ENCODE results near the gene FNDC3B.
"Not testable (repeated sequence)": the region's sequence is repeated elsewhere in the genome, so short reads cannot be mapped to it uniquely, and the experiment has no call there.

Gene FNDC3B

DNA sequence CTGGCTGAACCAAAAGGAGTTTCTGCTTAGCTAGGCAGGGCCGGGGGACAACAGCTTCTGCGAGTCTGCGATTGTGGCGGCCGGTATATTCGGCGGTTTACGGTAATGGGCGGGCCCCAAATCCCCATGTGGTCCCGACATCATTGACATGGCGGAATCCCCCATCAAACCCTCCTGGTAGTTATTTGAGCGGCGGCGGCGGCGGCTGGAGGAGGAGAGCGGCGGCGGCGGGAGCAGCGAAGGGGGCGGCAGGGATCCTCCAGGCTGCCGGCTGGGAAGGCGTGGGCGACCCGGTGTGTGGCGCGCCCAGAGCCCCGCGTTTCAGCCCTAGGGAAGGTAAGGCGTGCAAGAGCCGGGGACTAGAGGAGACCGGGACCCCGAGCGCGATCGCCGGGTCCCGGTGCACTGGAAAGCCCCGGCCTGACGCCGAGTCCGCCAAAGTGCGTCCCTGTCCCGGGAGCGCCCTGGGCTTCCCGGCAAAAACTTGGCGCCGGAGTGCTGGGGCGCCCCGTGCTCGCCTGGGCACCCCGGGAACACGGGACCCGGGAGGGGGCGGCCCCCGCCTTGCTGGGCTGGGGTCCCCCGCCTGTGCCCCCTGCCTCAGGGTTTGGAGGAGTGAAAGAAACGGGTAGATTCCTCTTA, at the start of gene FNDC3B:
Gene FNDC3B, plus strand, starts transcription at position 143 of the 642 bp plus-strand sequence. CDS start 72,902 bp downstream, outside the sequence.
- peak; percentile 96 for DNase-seq

DNA sequence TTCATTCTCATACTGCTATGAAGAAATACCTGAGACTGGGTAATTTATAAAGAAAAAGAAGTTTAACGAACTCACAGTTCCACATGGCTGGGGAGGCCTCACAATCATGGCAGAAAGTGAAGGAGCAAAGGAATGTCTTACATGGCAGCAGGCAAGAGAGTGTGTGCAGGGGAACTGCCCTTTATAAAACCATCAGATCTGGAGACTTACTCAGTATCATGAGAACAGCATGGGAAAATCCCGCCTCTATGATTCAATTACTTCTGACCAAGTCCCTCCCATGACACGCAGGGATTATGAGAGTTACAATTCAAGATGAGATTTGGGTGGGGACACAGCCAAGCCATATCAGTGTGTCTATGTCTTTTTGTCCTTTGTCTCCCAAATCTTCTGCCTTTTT, 49.1 kb upstream of the FNDC3B start:
- not testable (repeated sequence) for DNase-seq

DNA sequence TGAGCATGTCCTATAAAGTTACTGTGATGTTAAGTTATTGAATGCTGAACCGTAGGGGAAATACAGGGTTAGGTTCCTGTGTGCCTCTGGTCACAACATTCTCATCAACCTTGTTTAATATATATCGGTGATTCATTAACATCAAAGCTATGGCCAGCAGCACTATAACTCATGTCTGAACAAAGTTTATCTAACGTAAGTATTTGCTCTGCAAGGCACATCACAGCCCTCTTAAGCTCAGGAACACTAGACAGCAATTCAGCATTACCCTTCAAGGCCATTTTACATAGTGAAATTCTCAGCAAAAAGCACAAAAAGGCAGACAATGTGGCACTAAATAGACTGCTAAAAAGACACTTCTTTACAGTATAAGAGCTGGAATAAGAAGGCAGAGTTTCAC, 48.2 kb upstream of the FNDC3B start:
- DNase-seq: no peak

DNA sequence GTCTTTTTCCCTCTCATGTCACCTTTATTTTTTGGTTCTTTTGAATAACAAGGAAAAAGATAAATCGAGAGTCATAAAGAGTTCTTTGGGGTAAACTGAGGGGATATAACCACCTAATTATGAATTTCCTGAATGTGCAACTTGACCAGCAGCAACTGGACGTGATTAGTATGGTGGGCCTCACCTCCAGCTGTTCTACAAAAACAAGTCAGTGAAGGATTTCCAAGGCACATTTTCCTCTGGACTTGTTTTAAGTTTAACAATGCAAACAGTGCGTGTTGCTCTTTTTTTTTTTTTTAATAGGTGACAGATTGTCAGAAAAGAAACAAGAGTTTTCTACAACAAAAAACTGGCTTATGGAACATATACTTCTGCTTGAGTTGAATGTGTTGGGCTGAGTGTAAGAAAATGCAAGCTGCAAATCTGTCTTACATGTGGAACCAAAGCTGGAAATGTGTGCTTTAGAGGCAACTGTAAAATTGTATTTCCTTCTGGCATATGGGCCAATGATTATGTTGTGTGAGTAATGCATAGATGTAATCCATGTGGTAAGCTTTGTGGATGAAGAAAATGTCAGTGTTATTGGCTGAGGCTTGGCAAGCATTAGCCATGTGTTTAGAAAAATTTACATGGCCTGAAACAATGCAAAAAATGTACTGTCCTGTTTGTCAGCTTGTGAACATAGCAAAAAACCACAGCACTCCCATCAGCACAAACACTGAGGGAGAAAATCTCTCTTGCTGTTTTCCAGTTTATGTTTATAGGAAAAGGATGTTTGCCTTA, 44.5 kb upstream of the FNDC3B start:
- DNase-seq: no peak

DNA sequence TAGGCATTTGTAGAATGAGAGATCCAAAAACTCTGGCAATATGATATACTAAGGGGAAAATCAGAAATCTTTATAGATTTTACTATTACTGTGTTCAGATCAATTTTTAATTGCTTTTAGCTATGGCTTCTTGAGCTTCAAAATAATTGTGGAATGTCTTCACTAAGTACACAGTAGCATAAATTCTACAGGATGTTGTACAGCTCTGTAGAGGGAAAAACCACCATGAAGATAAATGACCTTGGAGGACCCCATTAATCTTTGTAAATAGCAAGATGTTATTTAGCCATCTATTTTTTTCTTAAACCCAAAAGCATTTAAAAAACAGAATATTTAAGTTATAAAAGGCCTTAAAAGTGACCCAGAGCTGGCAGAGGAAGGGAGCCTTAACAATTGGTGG, 43.9 kb upstream of the FNDC3B start:
- no peak for DNase-seq

DNA sequence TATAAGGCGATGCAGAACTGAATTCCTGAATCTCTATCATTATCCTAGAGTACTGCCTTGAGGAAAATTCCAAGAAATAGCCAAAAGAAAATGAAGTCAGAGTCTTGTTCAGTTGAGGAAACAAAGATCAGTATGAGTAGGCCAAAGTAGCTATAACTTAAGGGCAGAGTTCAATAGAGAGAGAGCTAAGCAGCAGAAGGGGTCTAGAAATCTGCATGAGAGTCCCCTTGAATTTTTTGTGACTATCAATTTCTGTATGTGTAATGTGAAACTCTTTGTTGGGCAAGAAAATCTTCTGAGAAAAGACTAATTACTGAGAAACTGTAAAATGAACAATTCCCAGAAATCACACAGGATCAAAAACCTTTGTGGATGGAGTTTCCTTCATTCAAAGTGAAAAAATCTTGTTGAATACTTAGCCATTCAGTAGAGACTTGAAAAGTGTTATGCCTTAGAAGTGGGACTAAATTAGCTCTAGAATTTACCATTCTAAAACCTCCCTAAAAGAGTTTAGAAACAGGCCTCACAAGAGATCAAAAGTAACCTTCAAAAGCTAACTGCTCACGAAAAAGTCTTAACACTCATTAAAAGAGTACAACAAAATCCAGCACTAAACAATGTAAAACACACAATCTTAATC, 43.1 kb upstream of the FNDC3B start:
- no peak for DNase-seq

DNA sequence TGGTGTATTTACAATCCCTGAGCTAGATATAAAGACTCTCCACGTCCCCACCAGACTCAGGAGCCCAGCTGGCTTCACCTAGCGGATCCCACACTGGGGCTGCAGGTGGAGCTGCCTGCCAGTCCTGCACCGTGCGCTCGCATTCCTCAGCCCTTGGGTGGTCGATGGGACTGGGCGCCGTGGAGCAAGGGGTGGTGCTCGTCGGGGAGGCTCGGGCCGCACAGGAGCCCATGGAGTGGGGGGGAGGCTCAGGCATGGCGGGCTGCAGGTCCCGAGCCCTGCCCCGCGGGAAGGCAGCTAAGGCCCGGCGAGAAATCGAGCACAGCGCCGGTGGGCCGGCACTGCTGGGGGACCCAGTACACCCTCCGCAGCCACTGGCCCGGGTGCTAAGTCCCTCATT, 40.6 kb upstream of the FNDC3B start:
- not testable (repeated sequence) for DNase-seq

DNA sequence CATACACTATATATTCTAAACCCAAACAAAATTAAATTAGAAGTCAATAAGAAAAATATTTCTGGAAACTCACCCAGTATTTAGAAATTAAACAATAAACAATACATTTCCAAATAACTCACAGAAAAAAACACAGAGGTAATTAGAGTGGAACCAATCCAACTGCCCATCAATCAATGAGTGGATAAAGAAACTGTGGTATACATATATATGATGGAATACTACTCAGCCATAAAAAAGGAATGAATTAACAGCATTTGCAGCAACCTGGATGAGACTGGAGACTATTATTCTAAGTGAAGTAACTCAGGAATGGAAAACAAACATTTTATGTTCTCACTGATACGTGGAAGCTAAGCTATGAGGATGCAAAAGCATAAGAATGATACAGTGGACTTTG, 37.8 kb upstream of the FNDC3B start:
- DNase-seq: not testable (repeated sequence)

DNA sequence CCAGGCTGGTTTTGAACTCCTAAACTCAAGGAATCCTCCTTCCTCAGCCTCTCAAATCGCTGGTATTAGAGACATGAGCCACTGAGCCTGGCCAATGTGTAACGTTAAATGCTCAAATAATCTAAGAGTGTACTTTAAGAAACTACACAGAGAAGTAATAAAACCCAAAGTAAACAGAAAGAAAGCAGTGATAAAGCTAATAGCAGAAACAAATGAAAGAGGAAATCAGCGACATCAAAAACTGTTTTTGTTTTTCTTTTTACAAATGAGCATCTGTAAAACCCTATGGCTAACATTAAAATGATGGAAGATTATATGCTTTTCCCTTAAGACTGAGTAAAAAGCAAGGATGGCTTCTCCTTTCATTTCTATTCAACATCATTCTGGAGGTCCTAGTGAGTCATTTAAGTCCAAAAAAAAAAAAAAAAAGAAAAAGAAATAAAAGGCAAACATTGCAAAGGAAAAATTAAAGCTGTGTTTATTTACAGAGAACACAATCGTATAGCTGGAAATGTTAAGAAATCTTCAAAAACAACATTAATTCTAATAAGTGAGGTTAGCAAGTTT, 36.8 kb upstream of the FNDC3B start:
- no peak for DNase-seq

DNA sequence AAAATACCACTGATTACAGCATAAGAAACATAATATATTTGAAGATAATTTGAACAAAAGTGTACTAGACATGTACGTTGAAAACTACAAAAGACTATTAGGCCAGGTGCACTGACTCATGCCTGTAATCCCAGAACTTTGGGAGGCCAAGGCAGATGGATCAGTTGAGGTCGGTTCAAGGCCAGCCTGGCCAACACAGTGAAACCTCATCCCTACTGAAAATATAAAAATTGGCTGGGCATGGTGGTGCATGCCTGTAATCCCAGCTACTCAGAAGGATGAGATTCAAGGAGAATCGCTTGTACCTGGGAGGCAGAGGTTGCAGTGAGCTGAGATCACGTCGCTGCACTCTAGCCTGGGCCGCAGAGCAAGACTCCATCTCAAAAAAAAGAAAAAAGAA, 36.2 kb upstream of the FNDC3B start:
- no peak for DNase-seq

DNA sequence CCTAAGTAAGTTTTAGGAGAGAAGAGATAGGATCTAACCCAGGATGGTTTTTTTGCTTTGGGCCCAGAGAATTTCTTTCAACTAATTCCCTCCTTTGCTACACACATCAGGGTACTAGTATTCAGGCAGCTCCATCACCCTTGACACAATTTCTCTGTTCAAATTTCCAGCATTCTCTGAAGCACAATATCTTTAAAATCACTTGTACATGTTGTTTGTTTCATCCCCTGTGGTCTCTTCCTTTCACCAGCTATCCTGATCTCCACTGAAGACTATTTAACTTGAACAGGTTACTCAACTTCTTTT, 32.4 kb upstream of the FNDC3B start:
- no peak for DNase-seq

DNA sequence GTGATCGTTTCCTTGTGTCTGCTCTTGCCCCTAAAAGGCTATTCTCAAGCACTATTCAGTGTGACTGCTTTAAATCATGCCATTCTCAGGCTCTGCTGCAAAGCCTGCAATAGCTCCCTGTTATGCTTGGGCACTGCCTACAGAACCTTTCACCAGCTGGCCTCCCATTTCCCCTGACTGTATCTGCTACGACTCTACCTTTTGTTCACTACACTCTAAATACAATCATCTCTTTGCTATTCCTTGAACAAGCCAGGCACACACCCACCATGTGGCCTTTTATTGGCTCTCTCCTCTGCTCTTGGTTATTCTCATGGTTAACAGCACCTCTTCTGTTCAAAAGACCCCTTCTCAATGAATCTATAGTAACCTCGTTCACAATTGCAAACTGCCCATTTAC, 29.6 kb upstream of the FNDC3B start:
- no peak for DNase-seq

DNA sequence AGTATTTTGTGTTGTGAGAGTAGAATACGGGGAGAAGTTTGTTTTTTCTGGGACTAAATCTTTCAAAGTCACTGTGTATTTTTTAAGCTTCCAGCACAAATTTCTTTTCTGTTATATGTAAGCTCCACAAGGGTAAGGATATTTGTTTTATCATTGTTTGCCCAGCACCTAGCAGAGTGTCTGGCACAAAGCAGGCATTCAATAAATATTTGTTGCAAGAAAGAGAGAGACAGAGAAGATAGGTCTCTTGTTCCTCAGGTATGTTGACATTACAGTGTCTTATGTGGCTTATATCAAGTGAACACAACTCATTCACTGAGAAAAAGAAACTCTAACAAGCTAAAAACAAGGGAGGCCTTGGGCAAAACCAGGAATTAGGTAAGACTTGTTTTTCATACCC, 26.6 kb upstream of the FNDC3B start:
- DNase-seq: no peak

DNA sequence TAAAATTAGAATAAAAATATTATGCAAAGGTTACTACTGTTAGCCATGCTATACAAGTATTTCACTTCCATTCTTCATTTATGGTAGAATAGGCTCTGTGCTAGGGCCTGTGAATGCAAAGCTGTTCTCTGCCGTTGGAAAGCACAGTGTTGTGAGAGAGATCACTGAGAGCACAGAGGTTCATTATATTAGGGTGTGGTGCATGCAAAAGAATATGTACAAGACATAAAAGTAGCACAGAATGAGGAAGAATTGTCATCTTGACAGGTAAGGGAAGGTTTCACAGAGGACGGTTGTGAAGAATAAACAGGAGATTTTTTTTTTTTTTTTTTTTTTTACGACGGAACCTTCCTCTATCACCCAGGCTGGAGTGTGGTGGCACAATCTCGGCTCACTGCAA, 25.2 kb upstream of the FNDC3B start:
- DNase-seq: no peak

DNA sequence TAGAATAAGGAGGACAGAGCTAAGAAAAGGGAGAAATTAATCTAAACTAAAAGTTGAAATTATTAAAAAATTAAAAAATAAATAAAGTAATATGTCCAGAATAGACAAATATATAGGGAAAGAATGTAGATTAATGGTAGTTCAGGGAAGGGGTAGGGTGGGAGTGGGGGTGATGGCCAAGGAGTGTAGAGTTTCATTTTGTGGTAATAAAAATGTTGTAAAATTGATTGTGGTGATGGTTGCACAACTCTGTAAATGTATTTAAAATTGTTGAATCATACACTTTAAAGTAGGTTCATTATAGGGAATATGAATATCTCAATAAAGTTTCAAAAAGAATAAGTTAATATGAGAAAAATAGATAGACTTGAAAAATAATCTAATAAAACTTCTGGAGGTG, 21.0 kb upstream of the FNDC3B start:
- no peak for DNase-seq

DNA sequence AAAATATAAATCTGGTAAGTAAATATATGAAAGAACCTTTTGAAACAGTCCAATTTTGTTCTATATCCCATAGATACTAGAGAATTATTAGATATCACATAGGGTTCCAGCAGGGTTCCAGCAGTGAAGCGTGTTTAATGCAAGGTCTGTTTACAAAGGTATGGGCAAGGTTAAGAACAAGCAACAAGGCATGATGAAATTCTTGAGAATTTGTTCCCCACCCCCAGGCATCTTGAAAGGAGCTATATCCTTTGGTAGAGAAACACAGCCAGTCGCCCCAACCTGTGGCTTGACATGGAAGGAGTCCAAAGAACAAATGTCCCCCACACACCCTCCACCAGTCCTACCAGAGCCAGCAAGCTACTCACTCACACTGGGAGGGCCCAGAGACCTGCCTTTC, 18.6 kb upstream of the FNDC3B start:
- DNase-seq: no peak

DNA sequence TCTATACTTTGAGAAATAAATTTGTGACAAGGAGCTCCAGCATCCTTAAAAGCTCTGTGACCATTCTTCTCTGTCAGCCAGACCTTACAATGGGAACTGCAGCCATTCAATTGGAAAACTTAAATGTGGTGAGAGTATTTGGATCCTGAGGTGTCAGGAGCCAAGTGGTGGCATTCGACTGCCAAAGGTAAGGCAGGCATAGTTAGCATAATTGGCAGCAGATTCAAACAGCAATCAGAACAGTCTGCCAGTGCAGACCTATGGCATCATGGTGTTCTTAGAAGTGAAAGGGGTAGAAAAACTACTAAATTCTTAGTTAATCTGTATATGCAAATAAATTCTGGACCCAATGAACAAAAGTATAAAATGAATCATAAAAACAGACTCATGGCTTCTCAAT, 18.2 kb upstream of the FNDC3B start:
- DNase-seq: no peak

DNA sequence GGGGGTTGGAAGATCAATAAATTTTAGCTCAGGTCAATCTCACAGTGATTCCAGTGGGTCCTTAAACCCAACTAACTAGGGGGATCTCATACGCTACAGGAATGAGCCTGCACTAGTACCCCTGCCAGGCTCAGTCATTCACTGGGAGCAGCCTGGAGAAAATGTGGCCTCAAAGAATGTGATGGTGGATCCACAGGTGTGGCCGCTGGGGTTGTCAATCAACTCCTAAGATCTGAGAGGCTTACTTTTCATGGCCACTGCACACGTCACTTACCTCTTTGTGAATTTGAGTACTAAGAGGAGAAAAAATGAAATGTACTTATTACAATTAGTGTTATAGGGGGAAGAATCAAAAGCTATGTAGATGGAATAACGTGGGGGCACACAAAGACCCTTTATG, 17.5 kb upstream of the FNDC3B start:
- no peak for DNase-seq

DNA sequence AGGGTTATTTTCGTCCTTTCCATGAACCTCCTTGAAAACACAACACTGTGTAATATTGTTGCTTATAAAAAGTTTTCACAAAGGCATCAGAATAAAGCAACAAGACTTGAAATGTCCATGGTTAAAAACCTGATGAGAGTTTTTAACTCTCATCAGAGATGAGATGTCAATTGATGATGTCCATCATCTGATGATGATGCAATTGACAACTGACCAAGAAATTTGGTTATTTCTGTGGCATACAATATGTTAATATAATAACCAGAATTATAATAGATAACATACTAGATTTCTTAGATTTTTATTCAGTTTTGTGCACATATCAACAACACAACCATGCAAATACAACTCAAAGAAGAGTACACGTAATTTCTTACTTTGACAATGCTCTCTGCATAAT, 15.5 kb upstream of the FNDC3B start:
- no peak for DNase-seq

DNA sequence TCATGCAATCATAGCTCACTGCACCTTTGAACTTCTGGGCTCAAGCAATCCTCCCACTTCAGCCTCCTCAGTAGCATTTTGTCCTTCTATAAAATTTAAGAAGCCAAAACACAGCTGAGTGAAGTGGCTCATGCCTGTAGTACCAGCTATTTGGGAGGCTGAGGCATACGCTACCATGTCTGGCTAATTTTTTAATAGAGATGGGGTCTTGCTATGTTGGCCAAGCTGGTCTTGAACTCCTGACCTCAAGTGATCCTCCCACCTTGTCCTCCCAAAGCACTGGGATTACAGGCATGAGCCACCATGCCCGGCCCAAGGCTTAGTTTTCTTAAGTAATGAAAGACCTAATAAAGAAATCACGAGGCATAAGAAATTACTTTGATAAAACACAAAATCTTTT, 14.7 kb upstream of the FNDC3B start:
- no peak for DNase-seq

DNA sequence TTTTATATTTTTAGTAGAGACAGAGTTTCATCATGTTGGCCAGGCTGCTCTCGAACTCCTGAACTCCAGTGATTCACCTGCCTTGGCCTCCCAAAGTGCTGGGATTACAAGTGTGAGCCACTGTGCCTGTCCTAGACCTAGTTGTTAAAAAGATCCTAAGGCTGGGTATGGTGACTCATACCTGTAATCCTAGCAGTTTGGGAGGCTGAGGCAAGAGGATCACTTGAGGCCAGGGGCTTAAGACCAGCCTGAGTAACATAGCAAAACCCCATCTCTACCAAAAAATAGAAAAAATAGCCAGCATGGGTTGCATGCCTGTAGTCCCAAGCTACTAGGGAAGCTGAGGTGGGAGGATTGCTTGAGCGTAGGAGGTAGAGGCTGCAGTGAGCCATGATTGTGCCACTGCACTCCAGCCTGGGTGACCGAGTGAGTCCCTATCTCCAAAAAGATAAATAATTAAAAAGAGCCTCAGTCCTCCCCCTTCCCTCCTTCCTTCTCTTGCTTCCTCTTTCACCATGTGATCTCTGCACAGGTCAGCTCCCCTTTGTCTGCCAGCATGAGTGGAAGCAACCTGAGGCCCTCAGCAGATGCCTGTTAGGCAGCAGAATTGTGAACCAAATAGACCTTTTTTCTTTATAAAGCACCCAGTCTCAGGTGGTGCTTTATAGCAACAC, 9.8 kb upstream of the FNDC3B start:
- DNase-seq: no peak

DNA sequence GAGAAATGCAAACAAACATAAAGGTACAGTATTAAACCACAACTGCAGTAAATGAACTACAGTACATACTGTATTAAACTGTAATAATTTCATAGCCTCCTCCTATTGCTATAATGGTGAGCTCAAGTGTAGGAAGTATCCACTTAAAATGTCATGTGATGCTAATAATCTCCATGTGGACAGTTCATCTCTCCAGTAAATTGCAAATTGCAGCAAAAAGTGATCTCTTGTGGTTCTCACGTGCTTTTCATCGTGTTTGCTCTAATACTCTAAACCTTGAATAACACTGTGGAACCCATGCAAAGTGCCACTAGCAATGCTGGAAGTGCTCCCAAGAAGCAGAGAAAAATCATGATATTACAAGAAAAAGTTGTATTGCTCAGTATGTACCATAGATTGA, 9.2 kb upstream of the FNDC3B start:
- no peak for DNase-seq

DNA sequence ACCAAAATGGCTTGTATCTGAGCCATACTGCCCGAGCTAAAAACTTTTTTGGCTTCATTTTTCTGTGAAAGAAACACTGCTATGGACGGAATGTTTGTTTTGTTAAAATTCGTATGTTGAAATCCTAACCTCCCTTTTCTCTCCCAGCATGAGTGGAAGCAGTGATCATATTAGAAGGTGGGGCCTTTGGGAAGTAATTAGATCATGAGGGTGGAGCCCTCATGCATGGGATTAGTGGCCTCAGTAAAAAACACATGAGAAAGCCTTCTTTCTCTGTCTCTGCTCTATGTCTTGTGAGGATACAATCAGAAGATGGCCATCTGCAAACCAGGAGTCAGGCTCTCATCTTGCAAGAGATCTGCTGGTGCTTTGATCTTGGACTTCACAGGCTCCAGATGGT, 7.4 kb upstream of the FNDC3B start:
- no peak for DNase-seq

DNA sequence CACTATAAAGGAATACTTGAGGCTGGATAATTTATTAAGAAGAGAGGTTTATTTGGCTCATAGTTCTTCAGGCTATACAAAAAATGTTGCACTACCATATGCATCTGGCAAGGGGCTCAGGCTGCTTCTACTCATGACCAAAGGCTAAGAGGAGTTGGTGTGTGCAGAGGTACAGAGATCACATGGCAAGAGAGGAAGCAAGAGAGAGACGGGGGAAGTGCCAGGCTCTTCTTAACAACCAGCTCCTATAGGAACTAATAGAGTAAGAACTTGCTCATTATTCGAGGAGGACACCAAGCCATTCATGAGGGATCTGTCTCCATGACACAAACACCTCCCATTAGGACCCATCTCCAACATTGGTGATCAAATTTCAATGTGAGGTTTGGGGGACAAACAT, 6.0 kb upstream of the FNDC3B start:
- no peak for DNase-seq
